Articular chondrocyte of knee joint (primary cell): ENCODE results near the gene RANBP3L. TPM values are rescaled to one million over a fixed set of nuclear protein-coding genes. Genes with fewer than 3 reads are reported as not detected.

Source experiments
- total RNA-seq: library from RNA; depleted of rRNA; stranded (reverse); fragments of >200 nt; gene quantifications from 2 replicates; pipeline ENCODE4 v1.2.3, GENCODE V29; 2012

RANBP3L gene
- total RNA-seq, result 0.76 and 0.78 TPM in 2 replicates

DNA sequence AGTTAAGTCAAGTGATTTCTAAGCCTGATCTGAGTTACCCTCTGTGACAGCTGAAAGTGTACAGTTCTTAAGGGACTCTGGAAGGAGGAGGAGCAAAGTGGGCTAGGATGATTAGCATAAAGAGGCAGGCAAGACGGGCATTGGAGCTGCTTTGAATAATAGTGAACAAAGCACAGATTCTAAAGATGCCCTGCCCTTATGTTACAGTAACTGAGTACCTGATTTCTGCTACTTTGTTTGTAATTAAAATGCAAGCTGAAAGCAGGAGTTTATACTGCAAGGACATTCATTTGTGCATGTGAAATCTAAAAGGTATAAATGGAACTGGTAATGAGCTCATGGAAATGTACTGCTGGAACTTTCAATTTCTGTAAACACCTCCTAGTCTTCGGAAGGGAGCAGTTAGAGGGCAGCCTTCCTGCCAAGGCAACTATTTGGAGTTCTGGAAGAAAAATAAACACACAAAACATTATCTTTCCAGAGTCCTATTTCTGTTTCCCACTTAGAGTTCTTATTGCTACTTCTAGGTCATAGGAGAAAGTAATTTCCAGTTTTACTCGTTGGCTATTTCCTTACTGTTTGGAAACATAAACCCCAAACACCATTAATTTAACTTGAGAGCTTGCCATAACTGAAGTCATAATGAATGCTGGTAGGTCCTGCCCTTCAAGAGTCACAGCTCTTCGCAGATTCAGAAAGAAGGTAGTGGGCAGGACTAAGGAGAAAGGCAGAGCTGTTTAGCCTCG, at the start of gene RANBP3L:
TSS of gene RANBP3L (minus strand) at position 45 of the 746 bp plus-strand sequence. CDS start 486 bp downstream, outside the sequence.

GRCh38 chr5:36241631-36242533, 59.8 kb downstream of the RANBP3L start, which contains the start of gene NADK2:
TSS of gene NADK2 (minus strand) at chr5:36241925. CDS start at chr5:36241798, 127 bp downstream.

Other genes with a start within 250 kb of the RANBP3L start
- gene UGT3A2, start 235.0 kb downstream of the RANBP3L start, total RNA-seq, result not detected in 2 replicates
- gene LMBRD2, start 150.0 kb downstream of the RANBP3L start, total RNA-seq, result 16.3 and 18.6 TPM in 2 replicates
- gene SKP2, start 149.8 kb downstream of the RANBP3L start, total RNA-seq, result 37.1 and 47.1 TPM in 2 replicates
- 33.3 and 34.5 TPM in 2 replicates for gene NADK2, start 60.0 kb downstream of the RANBP3L start, total RNA-seq